HG03354 (cell line): ENCODE results near the gene NAT8L.

ENCODE experiments used
- ATAC-seq: cut with Tn5 transposase; IDR thresholded peaks from one replicate; pipeline ENCODE4 v1.9.1; 2021; ENCODE audit warnings: mild to moderate bottlenecking; ENCODE audit not compliant: unreplicated experiment, poor library complexity, severe bottlenecking

NAT8L gene

DNA sequence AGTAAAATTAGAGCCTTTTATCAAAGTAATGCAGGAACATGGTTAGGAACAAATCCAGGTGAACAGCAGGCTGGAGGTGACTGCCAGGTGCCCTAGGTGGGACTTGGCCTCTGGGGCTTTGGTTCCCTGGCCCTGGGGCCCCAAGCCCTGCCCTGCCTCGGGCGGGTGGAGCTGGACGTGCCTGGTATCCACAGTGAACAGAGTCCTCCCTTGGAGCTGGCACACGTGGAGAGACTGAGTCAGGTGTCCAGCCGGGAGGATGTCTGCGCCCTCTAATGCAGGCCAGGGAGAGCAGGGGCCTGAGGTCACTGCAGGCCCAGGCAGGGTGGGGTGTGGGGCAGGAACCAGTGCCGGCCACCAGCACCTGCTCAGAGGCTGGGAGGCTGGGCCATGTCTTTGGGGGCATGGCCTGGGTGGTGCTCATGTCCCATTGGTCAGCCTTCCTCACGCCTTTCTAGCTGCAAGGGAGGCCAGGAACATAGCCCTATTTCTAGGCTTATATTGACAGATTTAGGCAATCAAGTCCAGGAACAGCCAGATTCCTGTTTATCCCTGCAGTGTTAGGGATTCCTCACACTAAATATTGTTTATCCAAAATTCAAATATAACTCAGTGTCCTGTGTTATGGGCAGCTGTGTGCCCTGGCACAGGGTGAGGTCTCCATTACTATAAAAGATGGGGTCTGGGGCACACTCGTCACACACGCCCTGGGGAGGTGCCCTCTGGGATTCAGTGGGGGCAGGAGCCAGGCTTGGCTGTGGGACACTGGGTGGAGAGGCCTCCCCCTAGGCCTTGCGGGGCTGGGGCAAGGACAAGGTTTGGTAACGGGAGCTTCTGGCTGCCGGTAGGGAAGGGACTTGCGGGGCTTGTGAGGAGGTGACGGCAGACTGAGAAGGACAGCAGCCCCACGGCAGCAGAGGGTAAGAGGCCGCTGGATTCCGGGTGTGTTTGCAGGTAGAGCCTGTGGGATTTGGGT, 14.3 kb upstream of the NAT8L start:
- no peak for ATAC-seq

DNA sequence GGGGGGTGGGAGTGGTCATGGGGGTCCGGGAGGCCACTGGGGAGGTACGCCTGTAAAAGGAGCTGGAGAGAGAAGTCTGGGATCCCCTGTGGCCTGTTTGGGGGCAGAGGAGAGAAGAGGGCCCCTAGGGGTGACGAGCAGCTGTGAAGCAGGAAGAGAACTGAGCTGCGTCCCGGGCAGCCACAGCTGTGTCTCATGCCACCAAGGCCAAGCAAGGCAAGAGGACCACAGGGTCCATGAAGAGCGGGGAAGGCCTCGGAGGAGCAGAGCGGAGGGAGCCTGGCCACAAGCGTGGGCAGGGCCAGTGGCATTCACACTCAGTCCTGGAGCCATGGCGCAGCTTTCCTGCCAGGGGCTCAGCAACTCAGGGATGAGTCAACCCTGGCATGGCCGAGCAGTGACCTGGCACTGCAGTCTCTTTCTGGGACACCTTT, 13.6 kb upstream of the NAT8L start:
- no peak for ATAC-seq

DNA sequence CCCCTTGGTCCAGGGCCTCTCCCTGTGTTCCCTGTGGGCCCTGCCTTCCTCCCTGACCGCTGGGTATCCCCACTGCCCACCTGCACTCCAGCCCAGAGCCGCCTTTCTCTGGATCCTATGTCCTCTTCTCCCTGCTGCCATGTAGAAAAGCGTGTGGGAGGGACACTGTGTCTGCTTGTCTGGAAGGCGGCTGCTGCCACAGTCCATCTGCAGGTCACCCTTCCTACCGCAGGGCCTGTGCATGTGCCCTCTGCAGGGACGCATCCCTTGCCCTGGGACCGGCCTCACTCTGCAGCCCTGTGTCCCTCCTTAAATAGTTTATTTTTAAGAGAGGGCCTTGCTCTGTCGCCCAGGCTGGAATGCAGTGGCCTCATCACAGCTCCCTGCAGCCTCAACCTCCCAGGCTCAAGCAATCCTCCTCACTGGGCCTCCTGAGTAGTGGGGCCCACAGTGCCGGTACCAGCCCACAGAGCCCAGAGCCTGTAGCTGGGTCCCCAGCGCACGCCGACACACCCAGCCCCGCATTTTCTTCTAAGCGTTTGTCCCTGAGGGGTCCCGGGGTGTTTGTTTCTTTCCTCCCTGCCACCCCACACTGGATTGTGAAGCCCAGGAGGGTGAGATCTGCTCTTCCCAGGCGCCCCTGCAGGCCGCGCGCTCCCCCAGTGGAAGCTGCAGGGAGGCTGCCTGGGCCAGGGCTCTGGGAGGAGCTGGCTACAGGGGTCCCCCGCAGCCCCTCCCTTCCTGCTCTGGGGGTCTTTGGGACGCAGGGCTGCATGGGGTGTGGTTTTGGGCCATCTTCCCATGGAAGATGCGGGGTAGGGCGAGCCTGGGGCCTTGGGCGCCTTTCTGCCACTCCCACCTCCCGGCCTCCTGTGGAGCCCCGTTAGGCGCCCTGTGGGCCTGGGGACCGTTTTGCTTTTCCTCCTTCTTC, 12.8 kb upstream of the NAT8L start:
- no peak for ATAC-seq

DNA sequence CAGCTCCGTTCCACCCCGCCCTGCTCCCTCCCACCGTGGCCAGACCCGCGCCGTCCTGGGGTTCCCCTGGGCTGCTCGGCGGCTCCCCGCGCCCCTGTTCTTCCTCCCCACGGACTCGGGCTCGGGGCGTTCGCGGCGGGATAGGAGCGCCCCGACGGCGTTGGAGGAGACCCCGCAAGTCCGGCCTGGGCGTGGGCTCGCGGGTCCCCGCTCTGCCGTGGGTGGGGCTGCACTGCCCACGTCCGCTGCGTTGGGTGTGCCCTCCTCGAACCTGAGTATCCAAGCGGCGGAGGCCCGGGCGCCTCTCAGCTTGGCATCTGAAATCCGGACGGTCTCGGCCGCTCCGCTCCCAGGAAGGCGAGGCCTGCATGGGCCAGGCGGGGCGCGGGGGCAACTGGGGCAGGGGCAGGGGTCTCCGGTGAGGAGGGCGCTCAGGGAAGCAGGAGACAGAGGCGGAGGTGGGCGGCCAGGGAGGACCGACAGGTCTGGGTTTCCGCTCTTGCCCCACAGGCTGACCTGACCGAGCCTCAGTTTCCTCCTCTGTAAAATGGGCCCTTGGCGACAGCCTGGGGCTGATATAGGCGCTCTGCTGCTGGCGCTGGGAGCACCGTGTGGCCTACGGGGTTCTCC, 12.0 kb upstream of the NAT8L start:
- ATAC-seq: no peak

DNA sequence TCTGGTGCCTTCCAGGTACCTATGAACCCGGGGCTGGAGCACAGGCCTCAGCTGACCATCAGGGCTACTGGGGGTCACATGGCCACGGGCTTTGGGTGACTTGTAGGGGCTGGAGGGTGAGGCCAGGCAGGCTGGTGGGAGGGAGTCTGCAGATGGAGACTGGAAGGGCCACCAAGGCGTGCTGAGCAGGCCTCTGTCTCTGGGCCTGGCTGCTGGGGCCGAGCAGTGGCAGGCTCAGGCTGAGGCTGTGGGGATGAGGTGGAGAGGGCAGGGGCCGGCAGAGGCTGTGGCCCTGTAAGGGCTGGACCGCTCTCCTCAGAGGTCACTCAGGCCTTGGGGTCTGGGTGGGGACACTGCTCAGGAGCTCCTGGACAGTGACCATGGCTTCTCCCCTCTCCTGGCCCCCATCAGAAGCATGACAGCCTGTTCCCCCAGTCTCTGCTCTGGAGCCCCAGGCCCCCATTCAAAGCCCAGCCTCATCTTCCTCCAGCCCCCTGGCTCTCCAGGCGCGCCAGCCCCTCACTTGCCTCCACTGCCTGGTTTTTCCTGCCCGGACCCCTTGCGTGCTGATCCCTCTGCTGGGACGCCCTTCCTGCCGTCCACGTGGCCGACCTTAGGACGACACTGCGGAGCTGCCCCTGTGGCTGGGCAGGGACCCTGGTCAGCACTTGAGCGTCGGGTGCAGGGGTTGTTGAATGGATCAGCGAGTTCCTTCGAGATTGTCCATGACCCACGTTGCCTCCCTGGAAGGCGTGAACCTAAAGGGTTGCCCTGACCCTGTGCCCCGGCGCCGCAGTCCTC, 11.1 kb upstream of the NAT8L start:
- ATAC-seq: no peak

DNA sequence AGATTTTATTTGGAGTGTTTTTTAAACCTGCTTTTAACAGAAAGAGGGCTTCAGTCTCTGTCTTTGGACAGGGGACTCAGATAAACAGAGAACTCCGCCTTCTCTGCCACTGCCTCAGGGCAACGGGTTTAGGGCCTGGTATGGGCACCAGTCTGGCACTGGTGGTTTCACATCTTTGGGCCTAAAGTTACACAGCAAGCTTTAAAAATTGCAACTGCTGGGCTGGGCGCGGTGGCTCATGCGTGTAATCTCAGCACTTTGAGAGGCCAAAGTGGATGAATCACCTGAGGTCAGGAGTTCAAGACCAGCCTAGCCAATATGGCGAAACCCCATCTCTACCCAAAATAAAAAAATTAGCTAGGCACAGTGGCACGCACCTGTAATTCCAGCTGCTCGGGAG, 10.3 kb upstream of the NAT8L start:
- ATAC-seq: no peak

DNA sequence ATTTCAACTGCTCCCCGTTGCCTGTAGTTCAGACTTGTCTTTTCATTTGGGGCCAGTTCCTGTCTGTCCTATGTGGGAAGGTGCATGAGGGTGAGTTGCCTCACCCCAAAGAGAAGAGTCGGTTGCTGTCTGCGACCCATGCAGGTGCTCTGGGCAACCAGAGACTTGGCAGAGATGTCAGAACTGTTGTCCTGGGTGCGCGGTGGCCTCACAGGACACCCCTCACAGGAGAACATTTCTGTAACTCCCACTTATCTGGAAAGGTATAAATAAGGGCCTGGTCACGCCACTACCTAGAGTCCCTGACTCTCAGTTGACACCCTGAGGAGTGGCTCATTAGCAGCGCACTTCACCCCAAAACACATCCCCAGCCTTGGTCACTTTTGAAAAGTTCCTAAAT, 9.7 kb upstream of the NAT8L start:
- ATAC-seq: no peak

DNA sequence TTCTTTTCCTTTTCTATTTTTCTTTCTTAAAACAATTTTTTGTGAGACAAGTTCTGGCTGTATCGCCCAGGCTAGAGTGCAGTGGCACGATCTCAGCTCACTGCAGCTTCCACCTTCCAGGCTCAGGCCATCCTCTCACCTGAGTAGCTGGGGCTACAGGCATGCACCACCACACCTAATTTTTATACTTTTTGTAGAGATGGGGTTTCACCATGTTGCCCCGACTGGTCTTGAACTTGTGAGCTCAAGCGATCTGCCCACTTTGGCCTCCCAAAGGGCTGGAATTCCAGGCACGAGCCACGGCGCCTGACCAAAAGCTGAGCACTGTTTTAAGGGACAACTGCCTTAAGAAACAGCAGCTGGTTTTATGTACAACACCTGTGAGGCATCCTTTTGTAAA, 9.3 kb upstream of the NAT8L start:
- no peak for ATAC-seq

DNA sequence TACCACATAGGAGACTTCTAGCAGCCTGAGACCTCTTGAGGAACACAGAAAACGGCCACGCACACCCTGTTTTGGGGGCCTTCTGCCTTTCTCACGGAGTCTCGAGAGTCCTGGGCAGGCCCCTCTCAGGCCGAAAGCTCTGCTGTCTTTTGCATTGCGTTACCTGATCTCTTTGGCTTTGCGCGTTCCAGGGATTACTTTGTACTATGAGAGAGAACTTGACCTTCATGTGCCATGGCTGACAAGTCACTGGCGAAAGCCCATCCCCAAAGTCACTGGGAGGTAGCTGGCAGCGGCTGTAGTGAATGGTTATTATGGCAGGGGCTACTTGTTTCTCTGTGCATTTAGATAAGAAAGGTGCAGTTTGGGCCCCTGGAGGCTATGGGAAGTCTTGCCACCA, 8.0 kb upstream of the NAT8L start:
- ATAC-seq: no peak

DNA sequence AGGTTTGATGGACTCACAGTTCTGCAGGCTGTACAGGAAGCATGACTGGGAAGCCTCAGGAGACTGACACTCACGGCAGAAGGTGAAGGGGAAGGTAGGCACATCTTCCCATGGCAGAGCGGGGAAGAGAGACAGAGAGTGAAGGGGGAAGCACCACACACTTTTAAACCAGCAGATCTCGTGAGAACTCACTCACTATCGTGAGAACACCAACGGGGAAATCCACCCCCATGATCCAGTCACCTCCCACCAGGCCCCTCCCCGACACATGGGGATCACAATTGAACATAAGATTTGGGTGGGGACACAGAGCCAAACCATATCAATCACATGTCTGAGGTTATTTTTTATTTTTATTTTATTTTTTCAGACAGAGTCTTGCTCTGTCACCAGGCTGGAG, 4.9 kb upstream of the NAT8L start:
- ATAC-seq: no peak

DNA sequence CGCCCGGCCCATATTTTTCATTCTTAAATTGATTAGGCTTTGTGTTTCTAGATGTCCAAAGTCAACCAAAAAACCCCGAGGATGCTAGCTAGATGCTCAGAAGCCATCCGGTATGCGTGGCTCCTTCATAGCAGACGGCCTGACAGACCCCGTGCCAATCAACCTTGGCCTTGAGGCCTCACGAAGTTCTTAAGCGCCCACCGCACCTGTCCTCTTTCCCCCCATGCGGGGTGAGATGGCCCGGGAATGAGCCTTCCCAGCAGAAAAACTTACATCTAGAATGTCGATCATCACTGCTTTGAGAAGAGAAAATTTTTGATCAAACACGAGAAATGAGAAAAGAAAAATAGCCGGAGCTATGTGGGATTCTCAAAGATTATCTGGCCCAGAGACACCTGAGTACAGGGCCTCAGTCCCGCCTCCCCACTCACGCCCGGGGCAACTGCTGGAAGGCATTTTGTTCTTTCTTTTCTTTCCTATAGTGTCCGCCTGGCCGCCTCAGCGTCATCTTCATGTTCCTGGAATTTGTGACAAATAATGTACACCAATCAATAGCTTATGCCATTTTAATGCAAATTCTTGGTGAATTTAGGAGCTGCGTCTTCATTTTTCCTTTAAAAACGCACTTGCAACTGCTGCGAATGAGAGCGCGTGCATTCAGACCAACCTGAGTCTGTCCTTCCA, 1.6 kb upstream of the NAT8L start:
- ATAC-seq: no peak

DNA sequence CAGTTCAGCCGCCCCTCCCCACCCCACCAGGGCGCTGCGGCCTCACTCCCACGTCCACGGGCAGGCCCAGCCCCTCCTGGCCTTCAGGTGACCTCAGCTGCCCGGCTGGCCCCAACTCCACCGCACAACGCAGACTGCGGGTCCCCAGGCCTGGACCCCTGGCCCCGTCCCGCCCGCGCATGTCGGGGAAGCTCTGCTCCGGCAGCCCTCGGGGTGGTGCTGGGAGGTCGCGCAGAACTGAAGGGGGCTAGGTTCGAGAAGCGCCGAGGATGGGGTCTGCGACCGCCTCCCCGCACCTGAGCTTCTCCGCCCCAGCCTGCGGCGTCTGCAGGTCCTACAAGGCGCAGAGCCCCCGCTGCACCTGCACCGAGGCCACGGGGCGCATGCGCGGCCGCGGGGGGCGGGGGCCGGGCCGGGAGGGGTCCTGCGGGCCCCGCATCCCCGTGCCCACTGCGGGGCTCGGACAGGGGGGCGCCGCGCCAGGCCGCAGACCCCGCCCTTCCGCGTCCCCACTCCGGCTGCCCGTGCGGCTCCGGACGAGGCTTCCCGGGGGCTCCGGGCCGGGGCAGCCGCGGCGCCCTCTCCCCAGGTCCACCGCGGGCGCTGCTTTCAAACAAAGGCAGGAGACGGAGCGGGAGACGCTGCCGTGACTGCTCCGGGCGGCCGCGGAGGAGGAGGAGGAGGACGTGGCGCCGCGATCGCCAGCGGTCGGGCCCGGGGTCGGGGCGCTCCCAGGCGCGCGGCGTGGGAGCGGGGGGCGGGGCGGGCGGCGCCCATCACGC, 672 bp upstream of the NAT8L start:
- ATAC-seq: no peak

DNA sequence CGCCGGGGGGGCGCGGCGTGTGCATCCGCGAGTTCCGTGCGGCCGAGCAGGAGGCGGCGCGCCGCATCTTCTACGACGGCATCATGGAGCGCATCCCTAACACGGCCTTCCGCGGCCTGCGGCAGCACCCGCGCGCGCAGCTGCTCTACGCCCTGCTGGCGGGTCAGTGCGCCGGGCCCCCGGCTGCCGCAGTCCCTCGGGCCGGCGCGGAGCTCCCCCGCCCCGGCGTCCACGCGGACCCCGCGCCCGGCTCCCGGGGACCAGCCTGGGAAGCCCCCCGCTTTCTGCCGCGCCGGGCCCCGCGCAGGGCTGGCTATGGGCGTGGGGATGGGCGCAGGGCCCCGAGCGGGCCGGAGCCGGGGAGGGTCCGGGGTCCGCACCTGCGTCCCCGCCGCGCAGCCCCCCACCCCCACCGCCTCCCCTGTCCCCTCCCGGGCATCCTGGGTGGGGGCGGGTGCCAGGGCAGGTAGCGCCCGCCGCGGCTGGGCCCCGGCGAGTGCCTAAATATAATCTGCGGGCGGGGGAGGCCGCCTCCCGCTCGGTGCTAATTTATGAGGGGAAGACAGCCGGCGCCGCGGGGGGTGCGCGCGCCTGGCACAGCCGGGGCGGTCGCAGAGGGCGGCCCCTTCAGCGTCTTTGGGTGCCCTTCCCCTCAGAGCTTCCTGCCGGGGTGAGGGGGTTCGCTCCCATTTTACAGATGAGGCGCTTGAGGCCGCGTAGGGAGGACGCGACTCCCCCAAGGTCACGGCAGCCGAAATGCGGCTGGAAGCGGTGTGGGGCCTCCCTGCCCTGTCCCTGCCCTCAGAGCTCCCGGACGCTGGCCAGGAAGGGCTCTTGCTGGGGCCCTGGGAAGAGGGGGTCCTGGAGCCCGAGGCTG, 837 bp downstream of the NAT8L start:
- ATAC-seq: no peak

DNA sequence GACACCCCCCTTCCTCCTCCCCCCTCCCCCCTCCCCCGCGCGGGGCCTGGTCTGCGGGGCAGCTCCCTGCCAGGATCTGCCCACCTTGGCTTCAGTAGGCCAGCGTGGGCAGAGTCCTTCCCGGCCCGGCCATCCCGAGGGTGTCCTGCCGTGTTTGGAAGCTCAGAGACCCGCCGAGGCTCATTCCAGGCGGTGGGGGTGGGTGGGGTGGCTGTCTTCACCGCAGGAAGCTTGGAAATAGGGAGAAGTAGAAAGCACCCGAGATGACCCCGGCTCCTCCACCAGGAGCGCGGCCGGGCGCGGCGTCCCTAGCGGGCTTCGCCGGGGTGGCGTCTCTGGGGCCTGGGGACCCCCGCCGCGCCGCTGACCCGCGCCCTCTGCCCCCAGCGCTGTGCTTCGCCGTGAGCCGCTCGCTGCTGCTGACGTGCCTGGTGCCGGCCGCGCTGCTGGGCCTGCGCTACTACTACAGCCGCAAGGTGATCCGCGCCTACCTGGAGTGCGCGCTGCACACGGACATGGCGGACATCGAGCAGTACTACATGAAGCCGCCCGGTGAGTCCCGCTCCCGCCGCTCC, 1.6 kb downstream of the NAT8L start:
- no peak for ATAC-seq

DNA sequence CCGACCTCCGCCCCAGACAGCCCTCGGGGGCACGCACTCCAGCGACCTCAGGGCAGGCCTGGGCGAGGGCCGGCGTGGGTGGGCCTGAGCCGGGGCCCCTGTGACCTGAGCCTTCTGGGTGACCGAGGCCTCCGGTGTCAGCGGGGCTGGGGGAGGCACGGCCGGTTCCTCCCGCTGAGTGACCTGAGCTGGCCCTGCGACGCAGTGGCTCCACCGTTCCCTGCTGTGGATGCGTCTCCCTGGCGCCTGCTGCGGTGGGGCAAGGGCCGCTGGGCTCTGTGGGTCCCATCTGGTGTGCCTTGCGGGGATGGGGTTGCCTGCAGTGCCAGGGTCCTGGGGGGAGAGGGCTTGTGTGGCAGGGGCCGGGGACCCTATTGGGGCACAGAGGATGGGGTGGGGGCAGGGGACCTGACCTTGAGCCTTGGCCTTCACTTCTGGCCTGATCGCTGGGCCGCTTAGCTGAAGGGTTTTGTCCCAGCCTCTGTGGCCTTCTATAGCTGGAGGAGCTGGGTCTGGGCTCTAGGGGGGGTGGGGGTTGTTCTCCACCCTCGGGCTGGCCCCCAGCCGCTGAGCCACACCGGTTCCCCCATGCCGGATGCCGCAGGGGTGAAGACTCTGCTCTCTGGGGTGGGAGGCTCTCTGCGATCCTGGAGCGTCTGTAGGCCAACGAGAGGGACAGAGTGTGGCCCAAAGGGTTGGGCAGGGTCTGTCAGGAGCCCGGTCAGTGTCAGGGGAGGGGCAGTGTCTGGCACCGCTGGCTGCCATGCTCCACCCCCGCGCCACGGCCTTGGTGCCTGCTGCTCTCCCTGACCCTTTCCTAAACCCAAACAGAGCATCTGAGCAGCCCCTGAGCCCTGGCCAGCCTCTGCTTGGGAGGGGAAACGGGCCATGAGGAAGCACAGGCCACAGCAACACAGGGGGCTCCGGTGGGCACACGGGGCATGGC, 2.3 kb downstream of the NAT8L start:
- no peak for ATAC-seq
